ENCODE data around the gene BTG1. TPM values are rescaled to one million over a fixed set of nuclear protein-coding genes. Genes with fewer than 3 reads are reported as not detected.

BTG1 gene
- total RNA-seq, 1 donor = 5.6 TPM

GRCh38 chr12:92188517-92189188 lies 43.0 kb upstream of the BTG1 start:
- no peak for DNase-seq (ENCODE audit: low read depth)
- TF ChIP-seq, protein P1, sequence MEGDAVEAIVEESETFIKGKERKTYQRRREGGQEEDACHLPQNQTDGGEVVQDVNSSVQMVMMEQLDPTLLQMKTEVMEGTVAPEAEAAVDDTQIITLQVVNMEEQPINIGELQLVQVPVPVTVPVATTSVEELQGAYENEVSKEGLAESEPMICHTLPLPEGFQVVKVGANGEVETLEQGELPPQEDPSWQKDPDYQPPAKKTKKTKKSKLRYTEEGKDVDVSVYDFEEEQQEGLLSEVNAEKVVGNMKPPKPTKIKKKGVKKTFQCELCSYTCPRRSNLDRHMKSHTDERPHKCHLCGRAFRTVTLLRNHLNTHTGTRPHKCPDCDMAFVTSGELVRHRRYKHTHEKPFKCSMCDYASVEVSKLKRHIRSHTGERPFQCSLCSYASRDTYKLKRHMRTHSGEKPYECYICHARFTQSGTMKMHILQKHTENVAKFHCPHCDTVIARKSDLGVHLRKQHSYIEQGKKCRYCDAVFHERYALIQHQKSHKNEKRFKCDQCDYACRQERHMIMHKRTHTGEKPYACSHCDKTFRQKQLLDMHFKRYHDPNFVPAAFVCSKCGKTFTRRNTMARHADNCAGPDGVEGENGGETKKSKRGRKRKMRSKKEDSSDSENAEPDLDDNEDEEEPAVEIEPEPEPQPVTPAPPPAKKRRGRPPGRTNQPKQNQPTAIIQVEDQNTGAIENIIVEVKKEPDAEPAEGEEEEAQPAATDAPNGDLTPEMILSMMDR (IDR thresholded peaks at IDR 0.05; ENCODE audit: insufficient read depth, low read depth, low read length) = no peak
- H3K4me3 ChIP-seq (ENCODE audit: low read depth, low read length) = no peak overlapping the region

- no peak for DNase-seq (ENCODE audit: low read depth)
- H3K4me3 ChIP-seq (ENCODE audit: low read depth, low read length) = no peak overlapping the region
- TF ChIP-seq, protein P1 (IDR thresholded peaks at IDR 0.05; ENCODE audit: insufficient read depth, low read depth, low read length) = no peak
Observed at GRCh38 chr12:92186038-92186470, 40.4 kb upstream of the BTG1 start.

- TF ChIP-seq, protein P1 (IDR thresholded peaks at IDR 0.05; ENCODE audit: insufficient read depth, low read depth, low read length) = no peak
- no peak for DNase-seq (ENCODE audit: low read depth)
- no peak overlapping the region for H3K4me3 ChIP-seq (ENCODE audit: low read depth, low read length)
Observed at GRCh38 chr12:92185052-92185451, 39.4 kb upstream of the BTG1 start.

DNA sequence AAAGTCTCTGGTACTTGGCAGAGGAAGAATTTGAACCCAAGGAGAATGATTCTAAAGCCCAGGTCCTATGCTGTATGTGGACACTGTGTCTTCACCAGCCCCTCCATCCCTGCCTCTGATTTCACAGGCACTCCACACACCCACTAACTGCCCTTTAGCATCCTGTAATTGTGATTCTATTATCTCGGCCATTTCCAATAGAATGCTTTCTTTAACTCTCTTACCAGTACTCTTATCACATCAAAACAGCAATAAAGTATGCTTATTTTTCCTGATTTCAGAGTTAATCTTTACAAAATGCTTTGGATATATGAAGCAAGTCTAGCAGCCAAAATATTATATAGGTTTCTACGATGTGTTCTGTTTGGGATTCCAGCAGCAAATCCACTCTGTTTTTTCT lies 37.9 kb upstream of the BTG1 start:
- DNase-seq (ENCODE audit: low read depth) = no peak
- H3K4me3 ChIP-seq (ENCODE audit: low read depth, low read length) = no peak overlapping the region
- TF ChIP-seq, protein P1 (IDR thresholded peaks at IDR 0.05; ENCODE audit: insufficient read depth, low read depth, low read length) = no peak

- DNase-seq (ENCODE audit: low read depth) = no peak
- TF ChIP-seq, protein P1 (IDR thresholded peaks at IDR 0.05; ENCODE audit: insufficient read depth, low read depth, low read length) = no peak
- no peak overlapping the region for H3K4me3 ChIP-seq (ENCODE audit: low read depth, low read length)
Observed at GRCh38 chr12:92178340-92178739, 32.7 kb upstream of the BTG1 start.

DNA sequence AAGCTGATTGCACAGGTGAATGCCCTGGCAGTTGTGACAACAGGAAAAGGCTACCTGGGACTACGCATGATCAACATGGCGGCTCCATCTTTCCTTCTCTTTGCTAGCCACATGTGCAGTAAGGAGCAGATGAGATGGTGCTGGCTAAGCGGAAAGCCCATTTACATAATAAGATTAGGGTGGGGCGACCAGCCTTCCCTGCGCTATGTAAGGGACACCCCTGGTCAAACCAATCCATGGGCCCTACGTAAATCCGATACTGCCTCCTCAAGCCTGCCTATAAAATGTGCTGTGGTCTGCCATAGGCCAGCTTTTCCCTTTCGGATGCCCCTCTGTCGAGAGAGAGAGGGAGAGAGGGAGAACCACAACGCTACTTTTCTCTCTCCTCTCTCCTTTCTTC lies 31.0 kb upstream of the BTG1 start:
- no peak overlapping the region for H3K4me3 ChIP-seq (ENCODE audit: low read depth, low read length)
- TF ChIP-seq, protein P1 (IDR thresholded peaks at IDR 0.05; ENCODE audit: insufficient read depth, low read depth, low read length) = no peak
- no peak for DNase-seq (ENCODE audit: low read depth)

DNA sequence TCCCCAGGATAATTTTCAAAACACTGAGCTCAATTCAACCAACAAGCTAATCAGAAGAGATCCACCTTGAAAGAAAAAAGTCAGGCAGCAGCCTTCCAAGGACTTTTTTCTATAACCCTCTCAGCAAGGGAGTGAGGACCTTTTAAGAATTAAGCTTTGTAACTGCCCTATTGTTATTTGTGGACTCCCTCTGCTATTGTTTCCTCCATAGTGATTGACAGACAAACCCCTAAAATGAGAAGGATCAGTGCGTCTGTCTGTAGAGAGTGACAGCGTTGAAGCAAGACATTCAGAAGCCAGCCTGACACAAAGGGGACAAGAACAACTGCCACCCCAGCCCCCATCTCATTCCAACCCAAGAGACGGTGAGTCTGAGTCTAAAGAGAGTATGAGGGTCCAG lies 30.3 kb upstream of the BTG1 start:
- H3K4me3 ChIP-seq (ENCODE audit: low read depth, low read length) = no peak overlapping the region
- TF ChIP-seq, protein P1 (IDR thresholded peaks at IDR 0.05; ENCODE audit: insufficient read depth, low read depth, low read length) = no peak
- DNase-seq (ENCODE audit: low read depth) = no peak
